ENCODE data around the gene GIMAP1.

Gene GIMAP1

DNA sequence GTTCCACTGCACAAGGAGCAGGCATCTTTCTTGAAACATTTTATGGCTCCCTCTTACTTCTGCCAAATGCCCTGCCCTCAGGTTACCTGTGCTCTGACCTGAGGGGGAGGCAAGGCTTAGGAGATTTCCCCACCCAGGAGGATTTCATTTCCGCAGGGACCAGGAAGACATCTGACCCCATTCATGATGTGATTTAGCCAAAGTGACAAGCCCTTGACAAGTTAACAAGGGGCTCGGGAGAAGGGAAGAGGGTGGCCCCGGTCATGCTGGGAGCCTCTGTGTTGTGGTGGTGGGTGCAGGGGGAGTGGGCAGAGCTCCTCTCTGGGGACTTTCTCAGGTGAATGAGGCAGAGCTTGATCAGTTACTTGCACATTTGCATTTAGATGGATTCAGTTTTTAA is 39.8 kb downstream of the GIMAP1 start:
- DNase-seq (ENCODE audit: low read depth): no peak
- H3K4me3 ChIP-seq (ENCODE audit: low read depth, low read length): no peak overlapping the region
- TF ChIP-seq, protein P1, sequence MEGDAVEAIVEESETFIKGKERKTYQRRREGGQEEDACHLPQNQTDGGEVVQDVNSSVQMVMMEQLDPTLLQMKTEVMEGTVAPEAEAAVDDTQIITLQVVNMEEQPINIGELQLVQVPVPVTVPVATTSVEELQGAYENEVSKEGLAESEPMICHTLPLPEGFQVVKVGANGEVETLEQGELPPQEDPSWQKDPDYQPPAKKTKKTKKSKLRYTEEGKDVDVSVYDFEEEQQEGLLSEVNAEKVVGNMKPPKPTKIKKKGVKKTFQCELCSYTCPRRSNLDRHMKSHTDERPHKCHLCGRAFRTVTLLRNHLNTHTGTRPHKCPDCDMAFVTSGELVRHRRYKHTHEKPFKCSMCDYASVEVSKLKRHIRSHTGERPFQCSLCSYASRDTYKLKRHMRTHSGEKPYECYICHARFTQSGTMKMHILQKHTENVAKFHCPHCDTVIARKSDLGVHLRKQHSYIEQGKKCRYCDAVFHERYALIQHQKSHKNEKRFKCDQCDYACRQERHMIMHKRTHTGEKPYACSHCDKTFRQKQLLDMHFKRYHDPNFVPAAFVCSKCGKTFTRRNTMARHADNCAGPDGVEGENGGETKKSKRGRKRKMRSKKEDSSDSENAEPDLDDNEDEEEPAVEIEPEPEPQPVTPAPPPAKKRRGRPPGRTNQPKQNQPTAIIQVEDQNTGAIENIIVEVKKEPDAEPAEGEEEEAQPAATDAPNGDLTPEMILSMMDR (conservative IDR thresholded peaks at IDR 0.05; ENCODE audit: low read depth, low read length): no peak

DNA sequence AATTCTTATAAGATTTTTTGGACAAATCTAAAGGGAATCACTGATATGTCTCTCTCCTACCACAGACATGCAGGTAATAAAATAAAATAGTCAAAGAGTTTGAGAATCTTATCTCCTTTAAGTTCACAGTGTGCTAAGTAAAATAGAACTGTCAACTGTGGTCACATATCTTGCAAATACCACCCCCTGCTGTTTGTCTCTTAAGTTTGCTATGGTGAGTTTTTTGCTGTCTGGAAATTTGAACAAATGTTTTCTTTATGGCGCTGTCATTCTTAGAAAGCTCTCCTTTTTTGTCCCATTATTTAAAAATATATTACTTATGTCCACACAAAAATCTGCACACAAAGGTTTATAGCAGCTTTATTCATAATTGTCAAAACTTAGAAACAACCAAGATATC is 40.4 kb downstream of the GIMAP1 start:
- H3K4me3 ChIP-seq (ENCODE audit: low read depth, low read length): no peak overlapping the region
- TF ChIP-seq, protein P1 (conservative IDR thresholded peaks at IDR 0.05; ENCODE audit: low read depth, low read length): no peak
- DNase-seq (ENCODE audit: low read depth): peak; percentile 13

DNA sequence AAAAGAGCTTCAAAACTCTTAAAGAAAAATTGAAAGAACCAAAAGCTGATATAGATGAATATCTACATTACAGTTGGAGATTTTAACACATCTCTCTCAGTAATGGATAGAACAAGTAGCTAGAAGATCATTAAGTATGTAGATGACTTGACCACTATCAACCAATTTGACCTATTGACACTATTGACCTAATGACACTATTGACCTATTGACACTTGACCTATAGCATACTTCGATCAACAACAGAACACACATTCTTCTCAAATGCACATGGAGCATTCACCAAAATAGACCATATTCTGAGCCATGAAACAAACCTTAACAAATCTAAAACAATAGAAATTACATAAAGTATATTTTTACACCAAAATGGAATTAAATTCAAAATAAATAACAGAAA is 43.1 kb downstream of the GIMAP1 start:
- DNase-seq (ENCODE audit: low read depth): no peak
- TF ChIP-seq, protein P1 (conservative IDR thresholded peaks at IDR 0.05; ENCODE audit: low read depth, low read length): no peak
- H3K4me3 ChIP-seq (ENCODE audit: low read depth, low read length): no peak overlapping the region

DNA sequence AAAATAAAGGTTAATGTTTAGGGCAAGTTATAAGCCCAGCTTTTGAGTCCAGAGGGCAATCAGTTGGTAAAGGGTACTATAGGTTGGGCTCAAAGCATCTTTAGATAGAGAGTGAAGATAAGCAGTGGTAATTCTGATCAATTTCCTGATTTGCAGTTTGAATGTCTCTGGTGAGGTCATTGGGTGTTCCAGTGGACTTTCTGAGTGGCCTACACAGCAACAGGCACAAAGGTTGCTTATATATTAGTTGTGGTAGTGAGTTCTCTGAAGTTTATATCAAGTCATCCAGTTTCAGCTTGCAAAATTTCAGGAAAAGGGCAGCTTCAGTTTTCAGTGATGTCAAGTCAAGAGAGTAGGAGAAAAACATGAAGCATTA is 49.9 kb downstream of the GIMAP1 start:
- no peak for DNase-seq (ENCODE audit: low read depth)
- TF ChIP-seq, protein P1 (conservative IDR thresholded peaks at IDR 0.05; ENCODE audit: low read depth, low read length): no peak
- H3K4me3 ChIP-seq (ENCODE audit: low read depth, low read length): no peak overlapping the region

DNA sequence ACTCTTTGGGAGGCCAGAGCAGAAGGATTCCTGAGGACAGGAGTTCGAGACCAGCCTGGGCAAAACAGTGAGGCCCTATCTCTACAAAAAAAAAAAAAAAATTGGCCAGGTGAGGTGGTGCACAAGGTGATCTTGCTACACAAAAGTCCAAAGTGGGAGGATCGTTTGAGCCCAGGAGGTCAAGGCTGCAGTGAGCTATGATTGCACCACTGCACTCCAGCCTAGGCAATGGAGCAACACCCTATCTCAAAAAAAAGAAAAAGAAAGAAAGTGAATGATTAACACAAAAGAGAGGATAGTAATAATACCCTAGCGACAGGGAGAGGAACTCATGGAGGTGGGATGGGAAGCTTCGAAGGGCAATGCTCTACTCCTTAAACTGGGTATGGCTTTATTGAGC is 53.4 kb downstream of the GIMAP1 start:
- no peak overlapping the region for H3K4me3 ChIP-seq (ENCODE audit: low read depth, low read length)
- TF ChIP-seq, protein P1 (conservative IDR thresholded peaks at IDR 0.05; ENCODE audit: low read depth, low read length): no peak

More for the DNA sequence above, 53.4 kb downstream of the GIMAP1 start:
- no peak for DNase-seq (ENCODE audit: low read depth)
